Sigmoid colon (tissue), 7 donors: ENCODE results near the gene STK24. TPM values are rescaled to one million over a fixed set of nuclear protein-coding genes. Genes with fewer than 3 reads are reported as not detected.

Source experiments
- DNase-seq: peaks from one replicate; pipeline ENCODE4 v3.0.0-alpha.2; 2019
- H3K27ac ChIP-seq, 4 donors: fragments of 200-600 bp; sonication (generic); one replicate each; pipeline ENCODE4 v1.5.1; 2016 to 2019; ENCODE audit warnings: mild to moderate bottlenecking in 1 of 4
- H3K27me3 ChIP-seq, 3 donors: fragments of 200-600 bp; sonication (generic); one replicate each; pipeline ENCODE4 v1.5.1; 2019; ENCODE audit warnings: mild to moderate bottlenecking in 1 of 3
- H3K36me3 ChIP-seq, 4 donors: fragments of 200-600 bp; sonication (generic); one replicate each; pipeline ENCODE4 v1.5.1; 2016 to 2019
- H3K4me1 ChIP-seq, 4 donors: fragments of 200-600 bp; sonication (generic); one replicate each; pipeline ENCODE4 v1.5.1; 2017 to 2019
- H3K4me3 ChIP-seq, 4 donors: fragments of 200-600 bp; sonication (generic); one replicate each; pipeline ENCODE4 v1.5.1; 2017 to 2019; ENCODE audit warnings: mild to moderate bottlenecking in 2 of 4, moderate library complexity in 1 of 4
- H3K9me3 ChIP-seq, 4 donors: fragments of 200-600 bp in 3 of 4; sonication (generic) in 3 of 4; one replicate each; pipeline versions ENCODE4 v1.5.1 to v1.6.1; 2013 to 2019
- CTCF ChIP-seq, 4 experiments: fragments of 450-650 bp in 3 of 4; fragments of 200-600 bp in 1 of 4; IDR thresholded peaks; one replicate each; pipeline ENCODE4 v1.5.1; 2016 to 2019; ENCODE audit warnings: antibody characterized with exemption in 4 of 4, mild to moderate bottlenecking in 3 of 4, moderate library complexity in 2 of 4
- EP300 ChIP-seq, 4 donors: sonication (generic); formaldehyde crosslinking; IDR thresholded peaks; one replicate each; pipeline ENCODE4 v1.6.1; 2017; ENCODE audit warnings: antibody characterized with exemption in 4 of 4
- POLR2A ChIP-seq, 2 donors: fragments of 450-650 bp; IDR thresholded peaks; one replicate each; pipeline ENCODE4 v1.6.1; 2016; ENCODE audit warnings: antibody characterized with exemption in 2 of 2, mild to moderate bottlenecking in 2 of 2, moderate library complexity in 2 of 2
- POLR2AphosphoS5 ChIP-seq, 4 donors: sonication (generic); formaldehyde crosslinking; IDR thresholded peaks; one replicate each; pipeline ENCODE4 v1.6.1; 2017; ENCODE audit warnings: antibody characterized with exemption in 4 of 4
- WGBS, 2 donors: extraction: QIAGEN DNeasy Blood & Tissue Kit; methylation state at CpG; one replicate each; pipeline ENCODE4 v1.1.7; 2013; 5-methylcytosine and 5-hydroxymethylcytosine counted together
- intact Hi-C: fragments of 100-400 bp; cut with DNase I; formaldehyde crosslinking; loops from one replicate; pipeline ENCODE4 v1.15.1; 2023
- polyA plus RNA-seq, 3 donors: library from polyadenylated mRNA; stranded (reverse); fragments of 200-250 nt; gene quantifications; one replicate each; pipeline ENCODE4 v1.2.3, GENCODE V29; 2013
- total RNA-seq, 4 donors: library from RNA; depleted of rRNA; stranded (reverse); fragments of >200 nt; gene quantifications; one replicate each; pipeline ENCODE4 v1.1.0, GENCODE V29; 2016
- donor health status: healthy with polysubstance abuse.
- donor health status: Bipolar disorder and iron deficiency.
- donor health status: healthy.

The STK24 gene
- total and polyA plus RNA-seq, 7 donors, result 59.7 to 200 (median 78.9) TPM

GRCh38 chr13:98505217-98505616 lies 71.7 kb downstream of the STK24 start:
- Histone ChIP-seq H3K4me1 (peaks cover 0 to 84% (median 80%) of the 10 kb centered on the region in 4 donors), H3K9me3 (no peaks in the 10 kb centered on the region), H3K27me3 (no peaks in the 10 kb centered on the region), H3K27ac (peak overlapping the region in 3 of 4 donors; percentile 78 to 82 (median 80)), H3K36me3 (no peaks in the 10 kb centered on the region), H3K4me3 (no peak overlapping the region)
- TF ChIP-seq POLR2AphosphoS5 (IDR thresholded peaks at IDR 0.05) (no peak), CTCF (IDR thresholded peaks at IDR 0.05) (no peak), EP300 (IDR thresholded peaks at IDR 0.05) (no peak), POLR2A (IDR thresholded peaks at IDR 0.05) (no peak)
- DNase-seq, result no peak
- intact Hi-C loops, result no loop called here
- 81 to 87% methylated on average over 2 of the region's 2 CpGs for WGBS, 2 donors

DNA sequence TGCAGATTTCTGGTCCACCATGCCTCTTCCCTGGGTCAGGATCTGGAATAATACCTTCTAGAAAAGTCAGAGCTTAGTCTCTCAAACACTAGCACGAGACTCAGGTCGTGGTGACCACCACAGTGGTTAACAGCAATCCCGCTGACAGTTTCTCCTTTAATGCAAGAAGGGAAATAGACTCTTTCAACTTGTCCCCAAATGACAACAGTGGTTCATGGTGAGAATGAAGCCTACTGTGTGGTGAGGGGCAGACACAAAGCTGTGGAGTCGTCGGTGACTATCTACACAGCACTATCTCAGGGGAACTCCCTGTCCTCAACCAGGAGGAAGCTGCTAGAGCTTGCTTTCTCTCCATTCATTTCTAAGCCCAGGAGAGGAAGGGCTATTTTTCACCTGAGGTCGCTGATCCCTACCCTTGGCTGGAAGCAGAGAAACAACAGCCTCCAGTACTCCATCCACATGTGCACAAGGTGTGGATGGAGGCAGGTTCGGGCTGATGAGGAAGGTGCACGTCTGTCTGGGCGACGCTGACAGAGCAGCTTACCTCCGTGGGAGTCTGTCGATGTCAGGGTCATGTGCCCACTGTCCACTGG lies 72.4 kb downstream of the STK24 start:
- no peak for TF ChIP-seq POLR2AphosphoS5 (IDR thresholded peaks at IDR 0.05)
- no peak for TF ChIP-seq POLR2A (IDR thresholded peaks at IDR 0.05)
- TF ChIP-seq EP300 (IDR thresholded peaks at IDR 0.05), result no peak
- TF ChIP-seq CTCF (IDR thresholded peaks at IDR 0.05), result no peak
- H3K27ac ChIP-seq, result peak overlapping the region; percentile 75 to 82 (median 79)
- peaks cover 0 to 77% (median 75%) of the 10 kb centered on the region in 4 donors for H3K4me1 ChIP-seq
- no peaks in the 10 kb centered on the region for H3K27me3 ChIP-seq
- H3K4me3 ChIP-seq, result no peak overlapping the region
- intact Hi-C loops, result no loop called here
- H3K36me3 ChIP-seq, result peaks cover 0 to 2% (median 0%) of the 10 kb centered on the region in 4 donors
- WGBS, 2 donors, result 78 to 87% methylated on average over 12 of the region's 12 CpGs
- no peak for DNase-seq
- H3K9me3 ChIP-seq, result no peaks in the 10 kb centered on the region

DNA sequence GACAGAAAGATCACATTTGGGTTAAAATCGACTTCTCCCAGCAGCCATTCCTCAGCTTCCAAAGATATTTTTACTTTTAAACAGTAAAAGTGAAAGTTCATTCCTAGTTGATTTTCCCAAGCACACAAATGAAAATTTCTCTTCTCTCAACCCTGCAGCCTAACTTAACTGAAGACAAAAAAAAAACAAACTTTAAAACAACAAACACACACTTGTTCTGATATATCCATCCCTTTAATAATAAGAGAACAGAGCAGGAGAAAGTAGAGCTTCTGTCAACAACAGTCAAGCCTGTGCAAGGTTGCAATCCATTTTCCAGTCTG lies 72.9 kb downstream of the STK24 start:
- WGBS, 2 donors, result 57 to 67% methylated on average over 1 of the region's 1 CpG
- H3K4me1 ChIP-seq, result peaks cover 0 to 77% (median 70%) of the 10 kb centered on the region in 4 donors

DNA sequence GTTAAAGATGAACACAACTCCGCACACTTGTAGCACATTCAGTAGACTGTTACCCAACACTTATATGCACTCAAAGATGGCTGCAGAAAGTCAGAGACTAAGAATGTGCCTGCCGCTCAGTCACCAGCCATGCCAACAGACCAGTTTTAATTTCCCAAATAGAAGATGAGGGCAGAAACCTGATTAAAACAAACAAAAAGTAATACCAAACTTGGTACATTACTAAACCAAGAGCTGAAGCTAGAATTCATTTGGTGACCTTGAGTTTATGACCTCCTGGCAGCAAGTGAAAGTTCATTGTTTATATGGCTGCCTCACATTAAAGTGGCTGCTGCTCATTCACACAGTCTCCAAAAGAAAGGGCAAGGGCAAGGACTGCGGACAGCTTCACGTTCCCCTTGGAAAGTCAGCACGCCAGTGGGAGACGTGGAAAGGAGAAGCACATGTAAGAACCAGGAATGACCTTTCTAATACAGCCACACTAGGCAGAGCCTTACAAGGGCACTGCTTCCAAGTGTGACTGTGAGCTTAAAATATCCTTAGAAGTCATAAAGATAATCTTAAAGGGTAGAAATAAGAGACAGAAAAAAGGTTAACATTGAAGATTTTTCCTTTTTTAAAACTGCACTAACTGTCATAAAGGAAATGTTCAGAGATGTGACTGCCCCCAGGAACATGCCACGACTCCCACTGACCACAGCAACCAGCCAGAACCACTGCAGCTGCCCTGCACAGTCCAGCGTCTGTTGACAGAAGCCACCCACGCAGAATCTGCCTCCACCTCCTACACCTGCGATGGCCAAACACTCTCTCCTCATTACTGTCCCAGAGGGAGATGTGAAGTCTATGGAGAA lies 73.5 kb downstream of the STK24 start:
- Histone ChIP-seq H3K36me3 (peaks cover 0 to 4% (median 0%) of the 10 kb centered on the region in 4 donors), H3K4me3 (peak overlapping the region in 2 of 4 donors; percentile 20 to 21), H3K27ac (peak overlapping the region; percentile 75 to 82 (median 79)), H3K4me1 (peaks cover 0 to 71% (median 64%) of the 10 kb centered on the region in 4 donors), H3K27me3 (no peaks in the 10 kb centered on the region), H3K9me3 (no peaks in the 10 kb centered on the region)
- TF ChIP-seq POLR2A (IDR thresholded peaks at IDR 0.05) (no peak), CTCF (IDR thresholded peaks at IDR 0.05) (no peak), EP300 (IDR thresholded peaks at IDR 0.05) (no peak), POLR2AphosphoS5 (IDR thresholded peaks at IDR 0.05) (peak; percentile 11 to 41 (median 25))
- peak; percentile 69 for DNase-seq
- intact Hi-C loops, result no loop called here
- WGBS, 2 donors, result 62 to 70% methylated on average over 10 of the region's 10 CpGs

More for the DNA sequence above, 72.9 kb downstream of the STK24 start:
- Histone ChIP-seq H3K9me3 (no peaks in the 10 kb centered on the region), H3K27me3 (no peaks in the 10 kb centered on the region), H3K4me3 (peak overlapping the region in 2 of 4 donors; percentile 20 to 21), H3K27ac (peak overlapping the region; percentile 75 to 82 (median 79)), H3K36me3 (peaks cover 0 to 4% (median 0%) of the 10 kb centered on the region in 4 donors)
- no peak for DNase-seq
- intact Hi-C loops, result no loop called here
- TF ChIP-seq POLR2A (IDR thresholded peaks at IDR 0.05) (no peak), POLR2AphosphoS5 (IDR thresholded peaks at IDR 0.05) (no peak), CTCF (IDR thresholded peaks at IDR 0.05) (no peak)
